Measurements from ENCODE around the gene DCTD.

GRCh38 chr4:182853731-182854330 is 63.4 kb downstream of the DCTD start:
- no peak for TF ChIP-seq EZH2 (IDR thresholded peaks at IDR 0.05; ENCODE audit: insufficient read depth, poor library complexity, severe bottlenecking)
- no peak for TF ChIP-seq EZH2phosphoT487 (IDR thresholded peaks at IDR 0.05; ENCODE audit: insufficient read depth, low read depth)
